ENCODE measurements around the gene LHB. TPM values are rescaled to one million over a fixed set of nuclear protein-coding genes. Genes with fewer than 3 reads are reported as not detected.
"Not testable (repeated sequence)": the region's sequence is repeated elsewhere in the genome, so short reads cannot be mapped to it uniquely, and the experiment has no call there.

The LHB gene
- total and polyA plus RNA-seq, 8 donors: 0.31 to 0.57 TPM; not detected in 6

DNA sequence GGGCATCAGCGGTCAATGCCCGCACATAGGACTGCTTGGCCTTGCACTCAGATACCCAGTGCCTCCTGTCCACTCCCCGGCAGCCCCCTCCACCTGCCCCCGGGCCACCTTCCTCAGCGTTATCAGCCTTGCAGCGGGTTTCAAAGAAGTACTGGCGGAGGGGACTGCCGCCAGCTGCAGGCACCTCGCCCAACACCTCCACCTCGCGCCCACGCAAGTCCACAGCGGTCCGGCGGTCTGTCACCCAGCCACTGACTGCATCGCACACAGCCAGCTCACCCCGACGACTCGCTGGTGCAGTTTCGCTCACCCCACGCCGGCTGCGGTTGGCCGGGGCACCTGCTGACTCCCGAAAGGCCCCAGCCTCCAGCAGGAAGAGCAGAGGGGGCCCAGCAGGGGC is 44.6 kb upstream of the LHB start:
- Histone ChIP-seq H3K4me1 (peaks cover 7 to 16% of the 10 kb centered on the region in 2 donors), H3K9me3 (no peaks in the 10 kb centered on the region), H3K4me3 (no peak overlapping the region), H3K27me3 (peaks cover 5 to 100% of the 10 kb centered on the region in 2 donors), H3K27ac (no peak overlapping the region), H3K36me3 (no peaks in the 10 kb centered on the region)
- ATAC-seq (no peak), DNase-seq (no peak)
- TF ChIP-seq, protein P1, sequence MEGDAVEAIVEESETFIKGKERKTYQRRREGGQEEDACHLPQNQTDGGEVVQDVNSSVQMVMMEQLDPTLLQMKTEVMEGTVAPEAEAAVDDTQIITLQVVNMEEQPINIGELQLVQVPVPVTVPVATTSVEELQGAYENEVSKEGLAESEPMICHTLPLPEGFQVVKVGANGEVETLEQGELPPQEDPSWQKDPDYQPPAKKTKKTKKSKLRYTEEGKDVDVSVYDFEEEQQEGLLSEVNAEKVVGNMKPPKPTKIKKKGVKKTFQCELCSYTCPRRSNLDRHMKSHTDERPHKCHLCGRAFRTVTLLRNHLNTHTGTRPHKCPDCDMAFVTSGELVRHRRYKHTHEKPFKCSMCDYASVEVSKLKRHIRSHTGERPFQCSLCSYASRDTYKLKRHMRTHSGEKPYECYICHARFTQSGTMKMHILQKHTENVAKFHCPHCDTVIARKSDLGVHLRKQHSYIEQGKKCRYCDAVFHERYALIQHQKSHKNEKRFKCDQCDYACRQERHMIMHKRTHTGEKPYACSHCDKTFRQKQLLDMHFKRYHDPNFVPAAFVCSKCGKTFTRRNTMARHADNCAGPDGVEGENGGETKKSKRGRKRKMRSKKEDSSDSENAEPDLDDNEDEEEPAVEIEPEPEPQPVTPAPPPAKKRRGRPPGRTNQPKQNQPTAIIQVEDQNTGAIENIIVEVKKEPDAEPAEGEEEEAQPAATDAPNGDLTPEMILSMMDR (IDR thresholded peaks at IDR 0.05): no peak
- intact Hi-C loops (cut with DNase I): no loop called here

DNA sequence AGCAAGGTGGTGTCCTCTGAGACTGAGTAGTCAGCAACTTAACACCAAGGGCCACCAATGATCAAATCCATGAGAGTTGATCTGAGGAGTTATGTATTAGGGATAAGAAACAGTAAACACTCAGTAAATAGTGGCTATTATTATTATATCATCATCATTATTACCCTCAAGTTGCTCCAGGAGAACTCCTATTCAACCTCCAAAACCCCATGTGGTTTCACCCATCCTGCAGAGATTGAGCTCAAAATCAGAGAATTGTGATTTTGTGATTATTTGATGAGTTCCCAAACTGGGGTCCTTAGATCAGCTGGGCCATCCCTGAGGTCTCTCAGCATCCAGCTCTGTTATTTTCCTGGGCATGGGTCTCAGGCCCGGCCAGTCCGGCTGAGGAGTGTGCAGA is 44.1 kb upstream of the LHB start:
- Histone ChIP-seq H3K27ac (no peak overlapping the region), H3K9me3 (no peaks in the 10 kb centered on the region), H3K4me1 (peaks cover 7 to 20% of the 10 kb centered on the region in 2 donors), H3K4me3 (no peak overlapping the region), H3K36me3 (no peaks in the 10 kb centered on the region), H3K27me3 (peaks cover 5 to 100% of the 10 kb centered on the region in 2 donors)
- TF ChIP-seq, protein P1 (IDR thresholded peaks at IDR 0.05): no peak
- DNase-seq: no peak
- intact Hi-C loops (cut with DNase I): no loop called here
- ATAC-seq: no peak

DNA sequence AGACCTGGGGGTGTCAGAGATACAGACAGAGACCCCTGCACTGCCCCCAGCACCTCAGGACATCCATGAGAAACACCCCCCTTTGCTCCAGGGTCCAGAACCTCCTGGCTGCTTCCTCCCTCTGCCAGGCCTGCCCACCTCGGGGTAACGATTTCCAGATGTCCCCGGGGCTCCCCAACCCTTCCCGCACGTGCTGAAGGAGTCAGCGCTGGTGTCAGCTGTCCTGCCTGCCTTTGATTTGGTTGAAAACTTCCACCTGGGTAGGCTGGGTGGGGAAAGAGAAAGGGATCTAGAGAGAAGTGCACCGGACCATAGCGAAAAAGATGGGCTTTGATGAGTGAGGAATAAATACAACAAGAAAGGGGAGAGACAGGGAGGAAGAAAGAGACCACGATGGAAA is 42.2 kb upstream of the LHB start:
- ATAC-seq: no peak
- Histone ChIP-seq H3K27me3 (peaks cover 0 to 93% of the 10 kb centered on the region in 2 donors), H3K36me3 (no peaks in the 10 kb centered on the region)

DNA sequence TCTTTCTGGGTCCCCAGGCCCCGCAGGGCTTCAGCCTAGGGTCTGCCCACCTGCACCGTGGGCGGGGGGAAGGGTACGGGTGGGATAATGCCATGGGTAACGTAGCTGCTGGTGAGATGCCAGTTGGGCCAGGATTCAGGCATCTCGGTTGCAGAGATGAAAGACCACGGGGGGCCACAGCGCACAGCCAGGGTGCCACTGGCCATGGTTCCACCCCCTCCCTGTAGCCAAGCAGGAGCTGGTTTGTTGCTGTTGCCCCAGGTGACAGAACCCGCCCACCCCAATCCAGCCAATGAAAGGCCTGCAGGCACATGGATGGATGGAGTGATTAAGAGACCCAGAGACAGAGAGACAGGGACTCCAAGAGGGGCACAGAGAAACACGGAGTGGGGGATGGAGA is 41.7 kb upstream of the LHB start:
- no peak overlapping the region for H3K27ac ChIP-seq
- H3K9me3 ChIP-seq: no peaks in the 10 kb centered on the region
- peaks cover 0 to 88% of the 10 kb centered on the region in 2 donors for H3K27me3 ChIP-seq
- ATAC-seq (no peak), DNase-seq (no peak)
- TF ChIP-seq, protein P1 (IDR thresholded peaks at IDR 0.05): no peak
- H3K36me3 ChIP-seq: no peaks in the 10 kb centered on the region
- H3K4me1 ChIP-seq: peaks cover 7 to 21% of the 10 kb centered on the region in 2 donors
- H3K4me3 ChIP-seq: no peak overlapping the region
- intact Hi-C loops (cut with DNase I): no loop called here

More for the DNA sequence above, 42.2 kb upstream of the LHB start:
- H3K9me3 ChIP-seq: no peaks in the 10 kb centered on the region
- no peak for DNase-seq
- no peak overlapping the region for H3K27ac ChIP-seq
- TF ChIP-seq, protein P1 (IDR thresholded peaks at IDR 0.05): no peak
- peaks cover 7 to 21% of the 10 kb centered on the region in 2 donors for H3K4me1 ChIP-seq
- no peak overlapping the region for H3K4me3 ChIP-seq
- intact Hi-C loops (cut with DNase I): no loop called here

DNA sequence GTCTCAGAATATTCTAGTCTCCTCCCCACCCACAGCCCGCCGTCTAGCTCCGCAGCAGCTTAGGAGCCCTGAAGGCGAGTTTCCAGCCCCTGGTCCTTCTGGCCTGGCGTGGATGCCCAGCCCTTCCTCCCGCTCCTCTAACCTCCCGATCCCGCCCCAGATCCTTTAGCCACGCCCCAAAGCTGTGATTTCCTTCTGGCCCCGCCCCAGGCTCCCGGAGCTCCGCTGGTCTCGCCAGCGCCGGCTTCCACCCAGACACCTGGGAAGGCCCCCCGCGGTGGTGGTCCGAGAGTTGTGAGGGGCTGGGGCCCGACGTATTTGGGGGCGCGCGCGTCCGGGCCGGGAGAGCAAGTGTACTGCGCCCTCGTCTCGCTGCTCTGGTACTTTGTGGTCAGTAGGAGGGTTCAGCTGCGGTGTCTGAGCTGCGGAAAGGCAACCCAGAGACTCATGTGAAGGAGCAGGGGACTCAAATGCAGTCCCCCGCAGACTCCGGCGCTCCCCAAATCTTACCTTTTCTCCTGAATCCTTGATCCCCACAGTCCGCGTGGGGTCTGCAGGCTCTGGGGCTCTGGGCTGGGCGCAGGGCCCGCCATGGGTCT is 40.8 kb upstream of the LHB start, which contains the start of gene CGB7:
TSS of gene CGB7 (minus strand) at position 114 of the 599 bp plus-strand sequence. CDS start 2,374 bp downstream, outside the sequence.
- TF ChIP-seq, protein P1 (IDR thresholded peaks at IDR 0.05): no peak
- peak within 1 kb of the TSS; percentile 19 to 48 for H3K4me3 ChIP-seq
- H3K27me3 ChIP-seq: peaks cover 0 to 80% of the 10 kb centered on the region in 2 donors
- intact Hi-C loops (cut with DNase I): no loop called here
- peak in 3 of 4 donors; percentile 58 to 89 (median 72) for DNase-seq
- peaks cover 7 to 21% of the 10 kb centered on the region in 2 donors for H3K4me1 ChIP-seq
- no peaks in the 10 kb centered on the region for H3K36me3 ChIP-seq
- H3K27ac ChIP-seq: no peak within 1 kb of the TSS
- peak; percentile 88 for ATAC-seq
- H3K9me3 ChIP-seq: no peaks in the 10 kb centered on the region

DNA sequence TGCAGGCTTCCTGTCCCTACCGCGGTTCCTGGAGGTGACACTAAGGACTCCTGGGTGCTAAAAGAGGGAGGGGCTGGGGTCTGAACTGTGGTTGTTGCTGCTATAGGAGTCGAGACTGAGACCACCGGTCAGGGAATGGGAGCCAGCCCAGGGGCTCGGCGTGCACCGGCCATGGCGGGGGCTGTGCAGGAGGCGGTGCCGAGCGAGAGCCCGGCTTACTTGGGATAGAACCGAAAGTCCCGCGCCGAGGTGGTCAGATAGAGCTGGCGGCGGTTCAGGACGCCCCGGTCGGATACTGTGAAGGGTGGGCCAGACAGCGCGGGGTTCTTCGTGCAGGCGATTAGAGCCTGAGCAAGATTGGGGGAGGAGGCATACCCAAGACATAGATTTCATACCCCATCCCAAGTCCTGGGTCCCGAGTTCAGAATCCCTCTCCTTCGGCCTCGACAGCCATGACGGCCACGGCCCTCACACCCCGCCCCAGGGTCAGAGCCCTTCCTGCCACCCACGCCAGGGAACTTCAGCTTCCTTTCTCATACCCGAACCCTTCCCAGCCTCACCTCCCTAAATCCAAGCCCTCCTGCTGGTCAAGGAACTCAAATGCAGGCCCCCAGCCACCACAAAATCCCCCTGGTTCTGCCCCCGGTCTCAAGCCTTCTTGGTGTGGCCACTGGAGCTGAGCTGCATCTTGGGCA is 40.2 kb upstream of the LHB start:
- Histone ChIP-seq H3K4me3 (peak overlapping the region in 1 of 2 donors; percentile 48), H3K27me3 (peaks cover 0 to 73% of the 10 kb centered on the region in 2 donors), H3K4me1 (peaks cover 7 to 21% of the 10 kb centered on the region in 2 donors)
- intact Hi-C loops (cut with DNase I); H3K9me3 ChIP-seq; H3K27ac ChIP-seq; H3K36me3 ChIP-seq; DNase-seq: not testable (repeated sequence)
- ATAC-seq: peak; percentile 4

Data from left lung (tissue), 10 donors.